Measurements from ENCODE around the gene PAPOLB. TPM values are rescaled to one million over a fixed set of nuclear protein-coding genes. Genes with fewer than 3 reads are reported as not detected.

PAPOLB gene
- total RNA-seq, 6 experiments from 2014 or later: not detected

DNA sequence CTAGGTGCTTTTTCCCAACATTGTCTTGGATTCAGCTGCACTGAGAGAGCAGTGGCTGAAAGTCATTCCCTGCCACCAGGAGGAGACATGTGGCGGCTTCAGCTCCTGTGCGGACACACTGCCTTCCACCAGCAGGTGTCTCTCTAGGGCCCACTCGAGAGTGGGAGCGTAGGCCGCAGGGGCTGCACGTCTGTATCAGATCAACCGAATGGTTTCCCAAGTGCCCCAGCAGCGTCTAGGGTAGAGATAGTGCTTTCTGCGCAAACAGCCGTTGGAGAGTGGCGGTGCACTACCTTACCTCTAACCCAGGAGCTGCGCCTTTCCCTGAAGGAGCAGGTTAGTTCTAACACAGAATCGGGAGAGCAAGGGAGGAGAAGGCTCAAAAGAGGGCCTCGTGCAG lies 31.7 kb downstream of the PAPOLB start:
- no peaks in the 10 kb centered on the region for H3K4me1 Mint-ChIP-seq (ENCODE audit: low read depth)
- H3K27ac Mint-ChIP-seq: no peak overlapping the region
- peak; percentile 57 for DNase-seq
- H3K9me3 Mint-ChIP-seq: no peaks in the 10 kb centered on the region; the same call in none of the 2 replicates
- H3K27me3 Mint-ChIP-seq (ENCODE audit: insufficient read depth): peaks cover 2% of the 10 kb centered on the region
- TF ChIP-seq, protein P1, sequence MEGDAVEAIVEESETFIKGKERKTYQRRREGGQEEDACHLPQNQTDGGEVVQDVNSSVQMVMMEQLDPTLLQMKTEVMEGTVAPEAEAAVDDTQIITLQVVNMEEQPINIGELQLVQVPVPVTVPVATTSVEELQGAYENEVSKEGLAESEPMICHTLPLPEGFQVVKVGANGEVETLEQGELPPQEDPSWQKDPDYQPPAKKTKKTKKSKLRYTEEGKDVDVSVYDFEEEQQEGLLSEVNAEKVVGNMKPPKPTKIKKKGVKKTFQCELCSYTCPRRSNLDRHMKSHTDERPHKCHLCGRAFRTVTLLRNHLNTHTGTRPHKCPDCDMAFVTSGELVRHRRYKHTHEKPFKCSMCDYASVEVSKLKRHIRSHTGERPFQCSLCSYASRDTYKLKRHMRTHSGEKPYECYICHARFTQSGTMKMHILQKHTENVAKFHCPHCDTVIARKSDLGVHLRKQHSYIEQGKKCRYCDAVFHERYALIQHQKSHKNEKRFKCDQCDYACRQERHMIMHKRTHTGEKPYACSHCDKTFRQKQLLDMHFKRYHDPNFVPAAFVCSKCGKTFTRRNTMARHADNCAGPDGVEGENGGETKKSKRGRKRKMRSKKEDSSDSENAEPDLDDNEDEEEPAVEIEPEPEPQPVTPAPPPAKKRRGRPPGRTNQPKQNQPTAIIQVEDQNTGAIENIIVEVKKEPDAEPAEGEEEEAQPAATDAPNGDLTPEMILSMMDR (IDR thresholded peaks at IDR 0.05): peak; percentile 75
- no peak overlapping the region for H3K4me3 Mint-ChIP-seq
- H3K36me3 Mint-ChIP-seq (ENCODE audit: low read depth): no peaks in the 10 kb centered on the region

DNA sequence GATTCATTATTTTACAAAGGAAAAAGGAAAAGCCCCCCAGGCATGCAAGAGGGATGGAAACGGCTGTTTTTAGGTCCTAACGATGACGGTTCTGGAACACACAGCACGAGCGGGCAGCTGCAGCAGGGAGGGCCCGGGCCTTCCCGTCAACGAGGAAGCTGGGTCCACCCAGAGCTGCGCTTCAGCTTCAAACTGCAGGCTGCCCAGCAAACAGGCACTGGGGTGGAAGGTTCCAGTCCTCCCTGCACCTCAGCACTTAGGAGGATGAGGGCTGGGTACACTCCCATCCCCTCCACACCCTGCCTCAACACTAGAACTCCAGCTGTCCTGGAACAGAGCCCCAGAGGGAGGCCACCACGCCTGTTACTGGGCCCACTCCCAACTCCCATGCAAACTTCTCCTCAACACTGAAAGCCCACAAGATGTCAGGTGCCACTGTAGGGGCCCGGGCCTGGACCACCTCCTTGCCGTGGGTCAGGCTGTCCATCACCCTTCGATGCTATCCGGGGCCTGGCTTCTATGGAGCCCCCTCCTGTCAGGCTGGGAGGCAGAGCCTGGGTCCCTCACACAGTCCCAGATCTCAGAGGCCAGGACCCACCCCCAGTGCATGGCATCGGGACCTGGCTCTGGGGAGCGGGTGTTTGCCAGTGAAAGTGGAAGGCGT lies 33.0 kb downstream of the PAPOLB start:
- Mint-ChIP-seq H3K4me3 (no peak overlapping the region), H3K9me3 (no peaks in the 10 kb centered on the region; the same call in none of the 2 replicates), H3K4me1 (ENCODE audit: low read depth) (no peaks in the 10 kb centered on the region), H3K27ac (no peak overlapping the region), H3K27me3 (ENCODE audit: insufficient read depth) (peaks cover 7% of the 10 kb centered on the region), H3K36me3 (ENCODE audit: low read depth) (no peaks in the 10 kb centered on the region)
- DNase-seq: no peak
- TF ChIP-seq, protein P1 (IDR thresholded peaks at IDR 0.05): no peak

DNA sequence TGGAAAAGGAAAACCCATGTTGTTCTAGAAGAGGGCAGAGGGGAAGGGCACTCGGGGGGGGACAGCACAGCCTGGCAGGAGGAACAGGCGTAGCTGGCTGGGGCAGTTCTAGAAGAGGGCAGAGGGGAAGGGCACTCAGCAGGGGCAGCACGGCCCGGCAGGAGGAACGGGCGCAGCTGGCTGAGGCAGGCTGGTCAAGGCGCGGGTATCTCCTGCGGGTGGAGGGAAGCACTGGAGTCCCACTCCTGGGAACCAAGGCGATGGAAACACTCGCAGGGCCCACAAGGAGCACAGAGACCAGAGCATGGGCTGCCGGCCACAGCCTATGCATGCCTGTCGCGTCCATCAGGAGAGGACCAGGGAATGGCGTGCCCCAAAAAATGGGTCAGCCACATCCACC lies 36.7 kb downstream of the PAPOLB start:
- no peaks in the 10 kb centered on the region for H3K4me1 Mint-ChIP-seq (ENCODE audit: low read depth)
- TF ChIP-seq, protein P1 (IDR thresholded peaks at IDR 0.05): no peak
- H3K27ac Mint-ChIP-seq: no peak overlapping the region
- H3K27me3 Mint-ChIP-seq (ENCODE audit: insufficient read depth): peaks cover 7% of the 10 kb centered on the region; the same call in 1 of the 2 replicates
- no peaks in the 10 kb centered on the region for H3K36me3 Mint-ChIP-seq (ENCODE audit: low read depth)
- H3K9me3 Mint-ChIP-seq: no peaks in the 10 kb centered on the region; the same call in none of the 2 replicates
- DNase-seq: no peak
- H3K4me3 Mint-ChIP-seq: no peak overlapping the region

DNA sequence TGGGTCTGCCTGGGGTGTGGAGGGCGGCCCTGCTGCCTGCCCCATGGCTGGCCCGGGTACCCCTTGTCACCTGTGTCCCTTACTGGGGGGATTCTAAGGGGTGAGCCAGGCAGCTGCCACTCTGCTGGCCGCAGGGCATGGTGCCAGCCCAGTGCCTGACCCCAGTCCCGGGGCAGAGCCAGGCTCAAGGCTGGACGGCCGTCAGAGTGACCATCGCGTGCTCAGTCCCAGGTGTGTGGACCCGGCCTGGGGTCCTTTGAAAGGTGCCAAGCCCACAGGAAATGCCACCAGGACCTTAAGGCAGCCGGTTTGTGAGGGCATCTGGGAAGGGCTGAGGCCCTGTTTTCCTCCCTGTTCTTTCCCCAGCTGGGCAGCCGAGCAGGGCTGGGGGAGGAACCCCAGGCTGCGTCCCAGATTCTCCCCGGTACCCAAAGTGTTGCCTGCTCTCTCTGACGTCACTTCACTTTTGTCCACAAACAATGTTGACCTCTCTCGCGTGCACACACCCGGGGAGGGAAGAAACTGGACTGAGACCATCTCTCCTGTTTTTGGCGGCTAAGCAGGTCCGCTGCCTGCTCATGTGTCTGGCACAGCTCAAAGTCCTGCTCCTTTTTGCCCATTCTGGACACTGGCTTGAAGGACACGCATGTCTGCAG lies 37.6 kb downstream of the PAPOLB start:
- H3K4me3 Mint-ChIP-seq: no peak overlapping the region
- H3K9me3 Mint-ChIP-seq: no peaks in the 10 kb centered on the region; the same call in 1 of the 2 replicates
- H3K36me3 Mint-ChIP-seq (ENCODE audit: low read depth): no peaks in the 10 kb centered on the region
- no peak for DNase-seq
- no peak overlapping the region for H3K27ac Mint-ChIP-seq
- TF ChIP-seq, protein P1 (IDR thresholded peaks at IDR 0.05): no peak
- H3K27me3 Mint-ChIP-seq (ENCODE audit: insufficient read depth): peaks cover 13% of the 10 kb centered on the region
- H3K4me1 Mint-ChIP-seq (ENCODE audit: low read depth): no peaks in the 10 kb centered on the region

DNA sequence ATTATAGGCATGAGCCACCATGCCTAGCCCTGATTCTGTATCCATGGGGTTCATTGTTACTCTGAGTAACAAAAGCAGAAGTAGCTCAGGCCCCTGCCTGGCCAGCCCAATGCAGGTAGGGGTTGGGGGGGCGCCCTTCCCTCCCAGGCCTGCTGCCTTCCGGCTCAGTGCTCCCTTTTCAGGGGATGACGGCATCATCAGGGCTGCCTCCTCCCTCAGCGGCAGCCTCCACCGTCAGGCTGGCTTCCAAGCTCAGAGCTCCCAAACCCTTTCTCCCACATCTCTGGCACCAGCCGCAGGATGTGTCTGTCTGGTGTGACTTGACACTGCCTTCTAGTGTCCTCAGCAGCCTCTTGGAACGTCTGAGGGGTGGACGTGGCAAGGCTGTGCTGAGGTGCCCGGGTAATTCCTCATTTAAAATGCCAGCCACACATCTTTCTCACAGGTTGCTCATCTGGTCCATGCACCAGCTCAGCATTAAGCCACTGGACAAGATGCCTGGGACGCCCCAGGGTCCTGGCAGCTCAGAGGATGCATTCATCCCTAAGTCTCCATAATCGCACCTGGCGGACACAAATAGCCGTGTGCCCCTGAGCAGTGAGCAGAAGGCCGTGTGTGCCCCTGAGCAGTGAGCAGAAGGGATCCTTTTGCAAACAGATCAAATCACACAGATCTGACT lies 38.2 kb downstream of the PAPOLB start:
- Mint-ChIP-seq H3K9me3 (no peaks in the 10 kb centered on the region; the same call in 1 of the 2 replicates), H3K27ac (no peak overlapping the region), H3K4me1 (ENCODE audit: low read depth) (no peaks in the 10 kb centered on the region), H3K4me3 (no peak overlapping the region), H3K27me3 (ENCODE audit: insufficient read depth) (peaks cover 15% of the 10 kb centered on the region), H3K36me3 (ENCODE audit: low read depth) (no peaks in the 10 kb centered on the region)
- DNase-seq: no peak
- TF ChIP-seq, protein P1 (IDR thresholded peaks at IDR 0.05): no peak
